Measurements from ENCODE around the gene MICU1. TPM values are rescaled to one million over a fixed set of nuclear protein-coding genes. Genes with fewer than 3 reads are reported as not detected.
"Not testable (repeated sequence)": the region's sequence is repeated elsewhere in the genome, so short reads cannot be mapped to it uniquely, and the experiment has no call there.

The MICU1 gene
- polyA plus RNA-seq, 2 of the 4 experiments (the other 2 are of a cell fraction): 54.5 to 58.6 TPM

DNA sequence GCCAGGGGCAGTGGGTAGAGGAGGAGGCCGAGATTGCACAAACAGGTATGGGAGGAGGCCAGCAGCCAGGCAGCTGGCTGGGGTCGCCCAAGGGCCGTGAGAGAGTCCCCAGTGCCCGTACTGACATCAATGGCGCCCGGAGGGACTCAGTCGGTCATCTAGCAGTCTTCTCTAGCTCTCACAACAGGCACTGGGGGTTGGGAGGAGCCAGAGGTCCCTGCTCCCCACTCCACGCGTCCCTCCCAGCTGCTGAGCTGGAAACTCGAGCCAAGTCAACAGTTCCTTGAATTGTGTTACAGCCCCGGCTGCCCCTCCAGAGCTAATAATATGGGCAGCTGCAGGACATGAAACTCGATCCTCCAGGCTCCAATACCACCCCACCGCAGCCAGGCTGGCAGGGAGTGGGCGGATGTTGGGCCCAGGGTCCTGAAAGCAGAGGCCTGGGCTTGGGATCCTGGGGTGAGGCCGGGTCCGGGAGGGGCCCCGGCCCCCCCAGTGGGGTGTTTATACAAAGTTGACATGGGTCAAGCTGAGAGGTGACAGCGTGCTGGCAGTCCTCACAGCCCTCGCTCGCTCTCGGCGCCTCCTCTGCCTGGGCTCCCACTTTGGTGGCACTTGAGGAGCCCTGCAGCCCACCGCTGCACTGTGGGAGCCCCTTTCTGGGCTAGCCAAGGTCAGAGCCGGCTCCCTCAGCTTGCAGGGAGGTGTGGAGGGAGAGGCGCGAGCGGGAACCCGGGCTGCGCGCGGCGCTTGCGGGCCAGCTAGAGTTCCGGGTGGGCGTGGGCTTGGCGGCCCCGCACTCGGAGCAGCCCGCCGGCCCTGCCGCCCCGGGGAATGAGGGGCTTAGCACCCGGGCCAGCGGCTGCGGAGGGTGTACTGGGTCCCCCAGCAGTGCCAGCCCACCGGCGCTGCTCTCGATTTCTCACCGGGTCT is 300.4 kb downstream of the MICU1 start:
- CTCF ChIA-PET: interaction anchor here (0.6 to 8.5 kb wide), 5 partner anchors 13 to 277 kb away, joined by 3 to 94 read pairs (median 6); partner anchors contain the start of gene DDIT4
- POLR2A ChIA-PET: interaction anchor here (0.7 to 1.5 kb wide), 5 partner anchors 48 to 91 kb away, joined by 3 to 9 read pairs (median 4); partner anchors contain the start of gene DDIT4
- ATAC-seq: peak in 1 of 2 experiments; percentile 0; a peak in 3 of 6 replicates
- DNase-seq (ENCODE audit: low read depth in 1 of 2, low spot score in 1 of 2): peak in 1 of 2 experiments; percentile 79
- H3K9me3 ChIP-seq, FAIRE-seq, H3K4me3 ChIP-seq: not testable (repeated sequence)
- Histone ChIP-seq H3K27ac (peak overlapping the region; percentile 98 to 99), H3K4me1 (peaks cover 81% of the 10 kb centered on the region), H3K4me2 (peak overlapping the region; percentile 34)
- TF ChIP-seq RARB (CRISPR knock-in tag; IDR thresholded peaks at IDR 0.05) (0 out of 2 replicates have a peak, but pooled peaks have one; percentile 54), HOXB5 (CRISPR knock-in tag; IDR thresholded peaks at IDR 0.05) (0 out of 2 replicates have a peak, but pooled peaks have one; percentile 18), HEYL (CRISPR knock-in tag; IDR thresholded peaks at IDR 0.05) (0 out of 2 replicates have a peak, but pooled peaks have one; percentile 32), EP300 (IDR thresholded peaks at IDR 0.05) (peak in 1 of 2 experiments; percentile 18; a peak in 1 of 5 replicates), CEBPB (IDR thresholded peaks at IDR 0.05) (peak in 1 of 2 experiments; percentile 58; a peak in 2 of 4 replicates)
- 79% methylated on average over 38 of the region's 49 CpGs for WGBS (ENCODE audit: missing lambda C conversion rate)

DNA sequence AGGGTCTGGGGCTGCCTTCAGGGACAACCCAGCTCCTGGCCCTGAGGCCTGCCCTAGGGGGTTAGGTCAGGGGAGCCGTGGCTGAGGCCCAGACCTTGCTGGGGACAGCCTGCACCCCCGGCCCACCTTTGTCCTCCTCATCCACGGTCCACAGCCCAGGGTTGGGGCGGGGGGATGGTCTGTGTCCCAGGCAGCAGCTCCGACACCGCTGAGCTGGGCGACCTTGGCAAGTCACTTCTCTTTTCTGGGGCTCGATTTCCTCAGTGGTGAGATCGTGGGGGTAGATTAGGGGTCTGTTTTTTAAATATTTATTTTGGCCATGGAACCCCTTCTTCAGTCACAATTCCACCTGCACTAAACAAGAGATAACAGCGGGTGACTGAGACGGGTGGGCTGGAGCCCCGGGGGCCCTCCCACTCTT is 302.1 kb downstream of the MICU1 start:
- TF ChIP-seq MYC (IDR thresholded peaks at IDR 0.05; ENCODE audit: borderline replicate concordance, low read length): no peak
- no peak for TF ChIP-seq RNF2 (IDR thresholded peaks at IDR 0.05; ENCODE audit: borderline replicate concordance, low read depth)
- no peak for TF ChIP-seq NR3C1 (IDR thresholded peaks at IDR 0.05)
- TF ChIP-seq, protein P1, sequence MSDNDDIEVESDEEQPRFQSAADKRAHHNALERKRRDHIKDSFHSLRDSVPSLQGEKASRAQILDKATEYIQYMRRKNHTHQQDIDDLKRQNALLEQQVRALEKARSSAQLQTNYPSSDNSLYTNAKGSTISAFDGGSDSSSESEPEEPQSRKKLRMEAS (IDR thresholded peaks at IDR 0.05): no peak
- TF ChIP-seq EHMT2 (IDR thresholded peaks at IDR 0.05; ENCODE audit: low read depth): no peak
- no peak for TF ChIP-seq EHF (CRISPR knock-in tag; IDR thresholded peaks at IDR 0.05)
- TF ChIP-seq ZFP36 (IDR thresholded peaks at IDR 0.05; ENCODE audit: borderline replicate concordance, partially characterized antibody): no peak
- TF ChIP-seq SMC3 (IDR thresholded peaks at IDR 0.05): no peak
- TF ChIP-seq JUNB (IDR thresholded peaks at IDR 0.05): no peak
- TF ChIP-seq, protein P2, sequence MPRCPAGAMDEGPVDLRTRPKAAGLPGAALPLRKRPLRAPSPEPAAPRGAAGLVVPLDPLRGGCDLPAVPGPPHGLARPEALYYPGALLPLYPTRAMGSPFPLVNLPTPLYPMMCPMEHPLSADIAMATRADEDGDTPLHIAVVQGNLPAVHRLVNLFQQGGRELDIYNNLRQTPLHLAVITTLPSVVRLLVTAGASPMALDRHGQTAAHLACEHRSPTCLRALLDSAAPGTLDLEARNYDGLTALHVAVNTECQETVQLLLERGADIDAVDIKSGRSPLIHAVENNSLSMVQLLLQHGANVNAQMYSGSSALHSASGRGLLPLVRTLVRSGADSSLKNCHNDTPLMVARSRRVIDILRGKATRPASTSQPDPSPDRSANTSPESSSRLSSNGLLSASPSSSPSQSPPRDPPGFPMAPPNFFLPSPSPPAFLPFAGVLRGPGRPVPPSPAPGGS (IDR thresholded peaks at IDR 0.05): no peak
- TF ChIP-seq, protein P3, sequence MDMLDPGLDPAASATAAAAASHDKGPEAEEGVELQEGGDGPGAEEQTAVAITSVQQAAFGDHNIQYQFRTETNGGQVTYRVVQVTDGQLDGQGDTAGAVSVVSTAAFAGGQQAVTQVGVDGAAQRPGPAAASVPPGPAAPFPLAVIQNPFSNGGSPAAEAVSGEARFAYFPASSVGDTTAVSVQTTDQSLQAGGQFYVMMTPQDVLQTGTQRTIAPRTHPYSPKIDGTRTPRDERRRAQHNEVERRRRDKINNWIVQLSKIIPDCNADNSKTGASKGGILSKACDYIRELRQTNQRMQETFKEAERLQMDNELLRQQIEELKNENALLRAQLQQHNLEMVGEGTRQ (IDR thresholded peaks at IDR 0.05): no peak
- no peak for TF ChIP-seq RFX5 (IDR thresholded peaks at IDR 0.05)
- TF ChIP-seq KDM5A (IDR thresholded peaks at IDR 0.05): no peak
- TF ChIP-seq TP53 (CRISPR knock-in tag; IDR thresholded peaks at IDR 0.05): no peak
- no peak for TF ChIP-seq BHLHE40 (IDR thresholded peaks at IDR 0.05; ENCODE audit: low read depth, low read length)
- no peak for TF ChIP-seq NFE2L2 (conservative IDR thresholded peaks at IDR 0.05; ENCODE audit: low read length)
- no peak for TF ChIP-seq MAFK (IDR thresholded peaks at IDR 0.05; ENCODE audit: partially characterized antibody)
- TF ChIP-seq HOXB13 (CRISPR knock-in tag; IDR thresholded peaks at IDR 0.05; ENCODE audit: low read depth): no peak
- CTCF ChIA-PET: interaction anchor here (0.8 to 8.5 kb wide), 5 partner anchors 13 to 198 kb away, joined by 3 to 94 read pairs (median 4); partner anchors contain the start of gene DDIT4
- Histone ChIP-seq H3K27ac (peak overlapping the region; percentile 98 to 99), H3K4me3 (no peak overlapping the region), H3K4me1 (peaks cover 77% of the 10 kb centered on the region), H3K4me2 (no peak overlapping the region), H3K9me3 (no peaks in the 10 kb centered on the region)
- WGBS (ENCODE audit: missing lambda C conversion rate): 94% methylated on average over 11 of the region's 12 CpGs
- POLR2A ChIA-PET: interaction anchor here (1.3 to 5.9 kb wide), 2 partner anchors 26 to 49 kb away, joined by 3 to 197 read pairs; partner anchors contain the start of gene DDIT4
- ATAC-seq: no peak
- DNase-seq (ENCODE audit: low read depth in 1 of 2, low spot score in 1 of 2): no peak
- no peak for FAIRE-seq

All from A549 (cell line).